ENCODE measurements around the gene CSRP3. TPM values are rescaled to one million over a fixed set of nuclear protein-coding genes. Genes with fewer than 3 reads are reported as not detected.

CSRP3 gene
- total RNA-seq, 1 experiment from 2014 or later: not detected

DNA sequence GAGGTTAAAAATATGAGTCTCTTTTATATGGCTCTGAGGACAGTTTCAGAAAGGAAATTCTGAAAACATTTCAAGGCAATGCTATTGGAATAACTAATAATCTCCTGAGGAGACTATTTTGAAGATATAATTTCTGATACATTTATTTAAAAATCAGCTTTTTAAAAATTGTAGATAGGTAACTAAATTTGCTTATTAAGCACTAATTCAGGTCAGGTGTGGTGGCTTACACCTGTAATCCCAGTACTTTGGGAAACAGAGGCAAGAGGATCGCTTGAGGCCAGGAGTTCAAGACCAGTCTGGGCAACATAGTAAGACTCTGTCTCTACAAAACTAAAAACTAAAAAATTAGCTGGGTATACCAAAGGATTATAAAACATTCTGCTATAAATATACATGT lies 67.8 kb downstream of the CSRP3 start:
- DNase-seq (ENCODE audit: low read depth): no peak

Other genes starting within 250 kb of the CSRP3 start
- gene MRGPRX2, start 141.3 kb downstream of the CSRP3 start, total RNA-seq (2014; rRNA removed; shearing (Covaris generic)): not detected in 2 replicates
- 14.6 and 18.9 TPM in 2 replicates for gene ZDHHC13, start 84.8 kb downstream of the CSRP3 start, total RNA-seq (2014; rRNA removed; shearing (Covaris generic))
- 2.7 and 5.2 TPM in 2 replicates for gene E2F8, start 39.0 kb upstream of the CSRP3 start, total RNA-seq (2014; rRNA removed; shearing (Covaris generic))